COLO668 (cell line): Measurements from ENCODE around the gene ARHGAP24.
"Not testable (repeated sequence)": the region's sequence is repeated elsewhere in the genome, so short reads cannot be mapped to it uniquely, and the experiment has no call there.

Source experiments
- DNase-seq: peaks from one replicate; lab custom pipeline; 2025; ENCODE audit not compliant: unreplicated experiment; lab: John Stamatoyannopoulos, UW

The ARHGAP24 gene

DNA sequence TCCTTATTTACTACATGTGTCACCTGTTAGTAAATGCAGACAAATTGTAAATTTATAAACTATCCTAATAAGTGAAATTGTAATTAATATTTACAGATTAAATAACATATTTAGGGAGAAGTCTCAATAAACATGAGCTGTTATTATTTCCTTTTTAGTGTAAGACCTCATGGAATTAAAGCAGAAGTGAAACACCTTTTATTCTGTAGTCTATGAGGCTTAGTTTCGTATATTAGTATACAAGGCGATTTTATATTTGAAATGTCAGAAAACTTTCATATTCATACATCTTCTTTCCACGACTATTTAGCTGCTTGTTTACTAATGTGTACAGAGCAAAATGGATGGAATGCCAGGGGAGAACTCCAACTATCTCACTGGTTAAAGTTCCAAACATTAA is 414.4 kb downstream of the ARHGAP24 start:
- no peak for DNase-seq

DNA sequence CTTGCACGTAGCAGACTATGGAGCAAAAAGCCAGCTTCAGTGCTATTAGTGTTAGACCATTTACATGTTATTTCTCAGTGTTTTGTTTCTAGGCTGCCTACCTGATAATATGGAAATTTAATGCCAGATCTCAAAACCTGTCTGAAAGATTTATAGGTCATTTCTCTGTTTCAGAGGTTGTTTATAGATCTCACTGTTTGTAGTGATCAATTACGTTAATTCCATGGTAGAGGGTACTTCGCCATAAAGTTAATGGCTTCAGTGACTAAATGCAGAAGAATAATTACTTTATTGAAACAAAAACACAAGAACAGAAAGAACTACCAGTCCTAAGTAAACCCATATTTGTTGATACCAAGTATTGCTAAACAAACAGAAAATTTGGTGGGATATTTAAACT is 420.8 kb downstream of the ARHGAP24 start:
- no peak for DNase-seq

DNA sequence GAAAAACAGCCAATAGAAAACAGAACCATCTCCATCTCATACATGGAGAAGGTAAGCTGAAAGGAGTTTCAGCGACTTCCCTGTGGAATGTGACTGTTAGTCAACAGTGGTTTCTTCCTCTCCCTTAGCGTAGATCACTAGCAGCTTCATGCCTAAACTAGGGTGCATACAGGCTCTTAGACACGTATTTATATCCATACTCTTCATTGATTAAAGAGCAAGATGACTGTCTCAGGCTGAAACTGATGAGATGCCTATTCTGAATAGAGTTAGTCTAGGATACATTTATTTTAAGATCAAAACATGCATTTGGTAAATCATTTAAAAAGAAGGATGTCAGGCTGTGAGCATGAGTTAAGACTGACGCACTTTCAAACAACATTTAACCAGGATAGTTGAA is 423.3 kb downstream of the ARHGAP24 start:
- no peak for DNase-seq

DNA sequence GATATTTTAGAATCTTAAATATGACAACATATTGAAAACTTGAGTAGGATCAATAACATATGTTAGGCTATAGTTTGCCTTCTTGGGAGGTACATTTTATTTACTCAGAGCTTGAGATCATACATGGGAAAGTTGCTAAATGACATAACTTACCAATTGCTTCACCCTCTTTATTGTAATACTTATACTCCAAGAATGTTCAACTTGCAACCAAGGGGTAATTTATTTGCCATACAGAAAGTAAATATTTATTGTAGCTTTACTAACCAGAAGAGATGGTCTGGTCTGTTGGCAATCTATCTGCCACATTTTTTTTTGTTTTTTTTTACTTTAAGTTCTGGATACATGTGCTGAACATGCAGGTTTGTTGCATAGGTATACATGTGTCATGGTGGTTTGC is 426.6 kb downstream of the ARHGAP24 start:
- DNase-seq: no peak

DNA sequence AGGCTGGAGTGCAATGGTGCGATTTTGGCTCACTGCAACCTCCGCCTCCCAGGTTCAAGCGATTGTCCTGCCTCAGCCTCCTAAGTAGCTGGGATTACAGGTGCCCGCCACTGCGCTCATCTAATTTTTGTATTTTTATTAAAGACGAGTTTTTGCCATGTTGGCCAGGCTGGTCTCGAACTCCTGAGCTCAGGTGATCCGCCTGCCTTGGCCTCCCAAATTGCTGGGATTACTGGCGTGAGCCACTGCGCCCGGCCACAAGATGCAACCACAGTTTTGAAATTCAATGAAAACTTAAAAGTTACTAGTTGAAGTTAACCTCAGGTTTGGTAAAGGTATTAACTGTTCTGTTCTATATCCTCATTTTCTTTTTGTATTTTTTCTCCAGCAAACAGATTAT is 427.7 kb downstream of the ARHGAP24 start:
- DNase-seq: not testable (repeated sequence)

DNA sequence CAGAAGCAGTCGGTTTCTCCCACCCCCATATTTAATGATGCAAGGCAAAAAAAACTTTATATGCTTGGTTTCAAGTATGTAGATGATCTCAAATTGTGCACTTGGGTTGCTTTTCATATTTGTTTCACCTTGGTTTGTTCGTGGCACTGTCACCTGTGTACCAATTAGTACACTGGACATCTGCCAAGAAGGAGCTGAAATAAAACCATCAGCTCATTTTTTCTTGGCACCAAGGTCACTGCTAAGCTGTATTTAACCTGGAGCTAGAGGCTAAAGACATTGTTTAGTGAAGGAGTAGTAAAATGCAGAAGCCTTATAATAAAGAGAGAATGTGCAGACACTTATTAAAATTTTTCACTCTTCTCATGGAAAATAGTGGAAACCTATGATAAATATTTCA is 430.8 kb downstream of the ARHGAP24 start:
- no peak for DNase-seq

DNA sequence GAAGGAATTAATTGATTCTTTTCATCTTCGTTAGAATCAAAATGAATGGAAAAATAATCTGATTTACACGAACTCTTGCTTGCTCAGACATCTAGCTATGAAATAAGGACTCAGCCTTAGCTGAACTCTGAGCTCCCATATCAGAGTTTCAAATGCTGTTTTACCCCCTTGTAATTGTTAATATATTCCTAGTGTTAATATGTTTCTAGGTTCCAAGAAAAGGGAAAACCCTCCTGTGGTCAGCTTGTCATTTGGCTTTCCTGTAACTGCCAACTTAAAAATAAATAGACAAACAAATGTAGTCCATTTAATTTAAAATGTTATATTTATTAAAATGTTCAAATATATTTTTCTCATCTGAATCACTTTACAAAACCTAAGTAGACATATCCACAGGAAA is 432.1 kb downstream of the ARHGAP24 start:
- DNase-seq: no peak

DNA sequence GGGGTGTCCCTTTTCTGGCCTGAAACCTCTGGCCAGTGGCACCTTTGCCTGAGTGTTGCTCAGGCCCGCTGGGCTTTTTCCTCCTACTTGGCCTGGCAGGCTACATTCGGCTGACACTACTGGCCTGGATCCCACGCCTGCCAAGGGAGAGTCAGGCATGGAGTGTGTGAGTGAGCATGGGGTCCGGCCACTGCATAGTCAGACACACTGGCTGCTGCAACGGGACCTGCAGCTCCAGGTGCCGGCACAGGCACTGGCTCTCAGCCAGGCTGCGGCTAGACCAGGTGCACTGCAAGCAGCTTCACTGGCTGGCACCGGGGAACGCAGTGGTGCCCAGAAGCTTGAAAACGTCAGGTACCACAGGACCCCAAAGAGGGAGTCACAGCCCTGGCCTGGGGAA is 434.9 kb downstream of the ARHGAP24 start:
- DNase-seq: no peak

DNA sequence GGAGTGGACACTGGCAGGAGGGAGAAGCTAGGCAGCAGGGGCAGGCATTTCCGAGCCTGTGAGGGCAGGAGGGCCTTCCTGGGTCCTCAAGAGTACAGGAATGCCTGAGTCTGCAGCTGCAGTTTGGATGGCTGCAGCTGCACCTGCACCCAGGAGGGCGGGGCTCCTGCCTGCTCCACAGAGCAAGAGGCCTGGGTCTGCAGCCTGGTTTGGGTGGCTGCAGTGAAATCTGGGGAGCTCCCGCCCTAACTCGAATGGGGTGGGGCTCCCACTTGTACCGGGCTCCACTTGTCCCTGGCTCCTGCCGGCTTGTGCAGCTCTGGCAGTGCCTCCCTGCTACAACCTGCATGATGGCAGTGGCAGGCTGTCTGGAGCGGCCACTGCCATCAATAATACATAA is 436.0 kb downstream of the ARHGAP24 start:
- no peak for DNase-seq

DNA sequence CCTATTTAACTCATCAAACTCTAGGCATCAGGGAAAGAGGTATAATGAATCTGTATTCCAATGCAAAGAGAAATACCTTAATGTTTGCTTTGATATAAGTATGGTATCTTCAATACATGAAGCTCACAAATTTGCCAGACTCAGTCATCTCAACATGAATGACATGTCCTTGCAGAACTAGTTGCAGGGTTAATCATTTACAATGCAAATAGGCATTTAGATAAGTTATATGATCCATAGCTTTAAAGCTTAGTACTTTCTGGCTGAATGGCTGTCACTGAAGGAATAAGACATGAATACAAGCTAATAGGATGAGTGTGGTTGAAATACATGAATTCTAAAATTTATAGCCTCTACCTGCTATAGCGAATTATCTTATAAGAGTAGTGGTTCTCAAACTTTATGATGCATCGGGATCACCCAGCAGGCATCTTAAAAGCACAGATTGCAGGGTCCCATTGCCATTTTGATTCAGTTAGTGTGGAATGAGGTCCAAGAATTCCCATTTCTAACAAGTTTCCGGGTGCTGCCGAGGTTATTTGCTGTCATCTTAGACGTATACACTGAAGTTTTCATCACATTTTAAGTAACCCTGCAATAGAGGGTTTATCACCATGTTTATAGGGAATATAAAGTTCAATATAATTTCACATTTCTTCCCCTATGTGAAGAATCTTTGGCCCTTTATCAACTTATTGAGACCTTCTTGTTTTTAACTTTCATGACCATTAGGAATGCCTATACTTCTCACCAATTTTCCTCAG is 439.2 kb downstream of the ARHGAP24 start:
- DNase-seq: no peak

DNA sequence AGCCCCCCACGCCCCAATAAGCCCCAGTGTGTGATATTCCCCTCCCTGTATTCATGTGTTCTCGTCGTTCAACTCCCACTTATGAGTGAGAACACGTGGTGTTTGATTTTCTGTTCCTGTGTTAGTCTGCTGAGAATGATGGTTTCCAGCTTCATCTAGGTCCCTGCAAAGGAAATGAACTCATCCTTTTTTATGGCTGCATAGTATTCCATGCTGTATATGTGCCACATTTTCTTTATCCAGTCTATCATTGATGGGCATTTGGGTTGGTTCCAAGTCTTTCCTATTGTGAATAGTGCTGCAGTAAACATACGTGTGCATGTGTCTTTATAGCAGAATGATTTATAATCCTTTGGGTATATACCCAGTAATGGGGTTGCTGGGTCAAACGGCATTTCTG is 440.6 kb downstream of the ARHGAP24 start:
- not testable (repeated sequence) for DNase-seq

DNA sequence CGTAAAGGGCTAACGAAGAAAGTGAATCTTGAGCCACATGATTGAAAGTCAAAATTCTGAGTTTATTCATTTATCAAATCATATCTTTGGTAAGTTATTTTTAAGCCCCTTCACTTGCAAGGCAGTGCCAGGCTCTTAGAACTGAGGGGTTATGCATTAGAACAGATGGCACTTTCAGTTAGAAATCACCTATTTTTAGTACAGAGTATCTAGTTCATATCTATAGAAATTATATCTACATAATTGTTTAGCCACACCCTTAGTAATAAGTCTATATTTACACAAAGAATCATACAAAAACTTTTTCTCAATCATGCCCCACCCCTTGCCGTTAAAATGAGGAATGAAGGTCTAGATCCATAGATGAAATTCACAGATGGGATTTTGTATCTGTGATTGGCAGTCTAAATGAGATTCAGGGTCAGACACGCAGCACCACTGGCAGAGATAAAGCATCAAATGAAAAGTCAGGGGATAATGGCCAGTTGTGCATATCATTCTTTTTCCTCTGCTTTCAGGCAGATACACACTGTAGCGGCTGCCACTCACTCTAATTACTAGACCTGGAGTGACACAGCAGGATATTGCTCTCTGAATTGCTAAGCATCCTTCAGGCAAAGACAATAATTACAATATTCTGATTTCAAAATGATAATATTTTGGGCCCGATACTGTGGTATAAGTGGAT is 444.4 kb downstream of the ARHGAP24 start:
- DNase-seq: no peak

DNA sequence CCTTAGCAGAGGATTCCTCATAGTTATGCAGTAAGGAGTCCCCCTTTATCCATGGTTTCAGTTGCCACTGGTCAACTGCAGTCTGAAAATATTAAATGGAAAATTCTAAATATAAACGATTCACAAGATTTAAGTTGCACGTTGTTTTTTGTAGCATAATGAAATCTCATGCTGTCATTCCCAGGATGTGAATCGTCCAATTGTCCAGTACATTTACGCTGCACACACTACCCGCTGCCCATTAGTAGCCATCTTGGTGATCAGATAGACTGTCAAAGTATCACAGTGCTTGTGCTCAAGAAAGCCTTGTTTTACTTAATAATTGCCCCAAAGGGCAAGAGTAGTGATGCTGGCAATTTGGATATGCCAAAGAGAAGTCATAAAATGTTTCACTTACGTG is 450.1 kb downstream of the ARHGAP24 start:
- DNase-seq: no peak

DNA sequence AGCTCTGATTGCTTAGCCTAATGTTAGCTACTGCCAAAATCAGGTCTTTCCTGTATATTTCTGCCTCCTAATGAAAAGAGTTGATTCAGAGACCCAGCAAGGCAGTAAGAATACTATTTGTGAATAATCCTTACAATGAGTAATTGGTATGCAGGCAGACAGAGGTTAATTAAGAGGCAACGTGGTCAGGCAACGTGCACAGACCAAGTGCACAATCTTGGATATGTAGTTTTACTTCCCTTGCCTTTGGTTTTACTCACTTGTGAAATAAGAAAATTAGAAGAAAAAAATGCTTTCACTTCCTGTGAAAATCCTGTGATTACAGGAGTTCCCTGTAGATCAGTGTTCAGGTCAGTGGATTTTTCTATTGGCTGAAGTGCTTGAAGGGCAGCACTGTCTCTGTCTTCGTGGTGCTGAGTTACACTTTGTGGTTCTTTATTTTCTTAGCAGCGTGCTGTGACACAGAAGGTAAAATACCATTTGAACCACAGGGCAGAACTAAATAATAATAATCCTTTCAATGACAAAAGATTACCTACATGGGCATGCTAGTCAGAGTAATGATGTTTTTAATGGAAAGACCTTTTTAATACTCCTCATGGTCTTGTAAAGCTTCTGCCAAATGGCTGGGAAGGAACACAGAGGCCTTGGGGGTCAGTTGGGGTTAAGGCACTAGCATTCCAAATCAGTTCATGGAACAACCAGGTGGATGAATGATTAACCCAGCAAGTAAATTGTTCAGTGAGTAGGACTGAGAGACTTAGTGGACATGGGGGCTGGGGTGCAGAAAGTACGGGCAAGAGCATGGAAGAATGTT is 454.0 kb downstream of the ARHGAP24 start:
- DNase-seq: no peak

DNA sequence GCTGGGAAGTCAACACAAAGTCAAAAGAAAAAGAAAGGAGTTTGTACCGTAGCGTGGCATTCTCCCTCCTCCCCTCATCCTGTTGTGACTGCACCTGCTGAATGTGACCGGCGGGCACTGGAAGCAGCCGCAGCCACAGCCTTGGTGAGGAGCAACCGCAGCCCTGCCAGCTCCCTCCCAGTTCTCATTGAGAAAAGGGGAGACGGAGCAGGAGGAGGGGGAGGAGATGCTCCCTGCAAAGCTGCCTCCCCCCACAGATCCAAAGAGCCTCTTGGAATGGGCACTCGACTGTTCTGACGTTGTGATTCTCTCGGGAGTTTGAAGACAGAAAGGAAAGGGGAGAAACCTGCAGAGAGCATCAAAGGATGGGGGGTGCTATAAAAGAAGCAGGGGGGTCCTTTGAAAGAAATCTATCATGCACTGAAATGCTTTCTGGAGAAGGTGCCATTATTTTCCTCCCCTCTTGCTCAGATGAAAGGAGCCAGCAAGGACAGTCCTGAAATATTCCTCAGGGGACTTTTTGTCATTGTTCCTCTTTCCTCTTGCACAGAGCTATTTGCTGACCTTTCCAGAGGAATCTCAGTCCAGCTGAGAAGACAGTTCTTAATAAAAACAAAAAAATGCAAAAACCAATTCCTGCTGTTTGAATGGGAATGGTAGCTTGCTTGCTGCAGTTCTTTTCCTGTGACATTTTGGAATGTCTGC is 455.2 kb downstream of the ARHGAP24 start:
- DNase-seq: no peak

DNA sequence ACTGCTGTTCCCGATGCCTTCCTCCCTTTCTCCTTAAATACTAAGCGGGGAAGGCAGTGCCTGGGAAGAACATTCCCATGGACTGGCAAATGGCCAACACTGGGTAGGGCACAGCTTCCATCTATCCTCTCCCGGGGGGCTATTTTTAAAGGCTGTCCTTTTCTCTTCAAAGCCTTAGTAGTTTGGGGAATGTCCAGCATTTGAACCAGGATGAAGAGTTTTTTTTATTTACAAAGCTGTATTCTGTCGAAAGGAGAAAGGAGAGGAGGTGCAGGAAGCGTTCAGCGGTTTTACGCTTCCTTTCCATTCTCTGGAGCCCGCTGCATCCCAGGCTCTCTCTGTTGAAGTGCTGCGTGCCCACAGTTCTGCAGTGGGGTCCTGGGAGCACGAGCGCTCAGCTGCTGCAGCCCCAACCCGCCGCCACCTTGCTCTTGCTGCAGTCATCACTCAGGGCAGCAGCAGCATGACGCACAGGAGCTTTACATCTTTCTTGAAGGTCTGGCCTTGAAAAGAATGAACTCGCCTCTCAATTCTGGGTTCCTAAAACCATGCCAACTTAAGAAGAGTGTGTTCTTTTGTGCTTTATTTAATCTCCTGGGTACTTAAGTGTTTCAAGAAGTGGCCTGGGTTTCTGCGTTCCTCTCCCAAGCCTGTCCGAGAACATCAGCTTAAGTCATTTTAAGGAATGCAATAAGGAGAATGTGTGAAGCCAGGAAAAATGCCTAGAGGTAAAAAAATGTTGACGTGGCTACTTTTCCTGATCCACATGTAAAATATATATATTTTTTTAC is 457.7 kb downstream of the ARHGAP24 start:
- no peak for DNase-seq

DNA sequence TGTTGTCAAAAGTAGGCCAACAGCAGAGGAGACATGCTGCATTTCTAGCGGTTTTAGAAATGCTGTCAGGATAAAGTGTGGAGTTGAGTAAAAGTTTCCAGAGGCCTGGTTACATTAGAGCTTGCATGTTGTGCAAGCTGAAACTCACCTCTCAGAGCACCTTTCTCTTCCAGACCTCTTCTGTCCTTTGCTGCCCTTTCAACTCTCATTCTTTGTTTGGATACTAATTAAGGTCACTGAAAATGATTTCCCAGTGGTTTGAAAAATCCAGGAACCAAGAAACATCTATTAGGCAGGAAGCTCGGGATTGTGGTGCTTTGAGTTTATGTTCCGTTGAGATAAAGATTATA is 458.3 kb downstream of the ARHGAP24 start:
- no peak for DNase-seq

DNA sequence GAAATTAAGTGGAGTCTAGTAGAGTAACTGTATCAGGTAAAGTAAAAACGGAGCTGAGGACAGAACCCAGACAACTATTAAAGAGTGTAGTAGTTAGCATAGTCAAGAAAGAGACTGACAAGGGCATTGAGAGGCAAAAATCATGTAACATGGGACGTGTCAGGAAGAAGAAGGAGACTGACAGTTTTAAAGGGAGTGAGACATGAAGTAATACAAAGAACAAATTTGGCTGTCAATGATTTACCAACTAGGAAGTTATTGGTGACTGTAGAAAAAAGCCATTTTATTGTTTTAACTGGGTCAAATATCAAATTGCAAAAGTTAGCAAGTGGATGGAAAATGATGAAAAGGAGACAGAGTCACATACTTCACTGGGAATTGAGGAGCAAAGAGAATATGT is 462.6 kb downstream of the ARHGAP24 start:
- DNase-seq: no peak

DNA sequence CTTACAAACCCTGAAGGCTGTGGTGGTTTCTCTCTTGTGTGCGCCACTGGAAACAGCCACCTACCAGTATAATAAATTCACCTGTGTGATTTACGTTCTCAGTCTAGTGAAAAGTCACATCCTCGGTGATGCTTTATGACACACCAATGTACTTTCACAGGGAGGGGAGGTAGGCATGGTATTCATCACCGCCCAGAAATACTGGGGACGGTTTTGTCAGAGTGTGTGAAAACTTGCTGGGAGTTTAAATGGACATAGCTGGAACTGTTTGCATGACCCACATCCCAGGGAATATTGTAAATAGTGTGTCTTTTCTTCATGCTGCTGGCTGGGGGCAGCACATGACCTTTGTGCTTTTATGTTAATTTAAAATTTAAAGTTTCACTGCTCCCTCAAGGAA is 463.1 kb downstream of the ARHGAP24 start:
- DNase-seq: no peak

DNA sequence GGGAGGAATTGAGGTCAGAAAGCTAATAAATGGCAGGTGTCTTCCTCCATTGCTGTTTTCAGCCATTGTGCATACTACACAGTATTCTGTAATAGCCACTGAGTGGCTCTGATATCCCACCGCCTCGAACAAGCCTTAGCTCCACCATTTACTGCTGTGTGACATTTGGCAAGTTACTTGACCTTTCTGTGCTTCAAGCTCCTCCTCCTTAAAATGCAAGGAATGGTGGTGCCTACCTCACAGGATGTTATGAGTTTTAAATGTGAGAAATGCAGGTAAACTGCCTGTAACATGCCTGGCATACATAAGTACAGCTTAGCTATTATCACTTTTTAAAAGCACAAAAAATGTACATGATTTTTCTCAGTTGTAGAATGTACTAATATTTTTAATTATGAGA is 464.0 kb downstream of the ARHGAP24 start:
- DNase-seq: no peak

DNA sequence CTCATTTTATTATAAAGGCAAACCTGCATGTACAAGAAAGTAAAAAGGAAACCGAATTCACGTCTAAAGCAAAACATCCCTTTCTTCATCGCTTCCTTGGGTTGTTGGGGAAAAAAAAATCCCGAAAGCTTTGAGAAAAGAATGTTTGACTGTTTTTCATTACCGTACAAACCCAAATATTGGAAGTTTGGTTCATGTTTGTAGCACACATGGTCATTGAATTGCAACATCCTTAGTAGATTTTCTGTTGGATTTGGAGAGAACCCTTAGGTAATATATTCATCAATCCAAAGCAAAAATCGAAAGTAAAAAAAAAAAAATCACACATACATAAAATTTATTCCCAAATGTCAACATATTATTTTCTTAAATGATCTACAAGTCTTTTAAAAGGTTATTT is 464.6 kb downstream of the ARHGAP24 start:
- no peak for DNase-seq
